Measurements from ENCODE around the gene CST9. TPM values are rescaled to one million over a fixed set of nuclear protein-coding genes. Genes with fewer than 3 reads are reported as not detected.
A peak's percentile ranks its signal among the peaks of the same experiment; 100 is the strongest.
"Not testable (repeated sequence)": the region's sequence is repeated elsewhere in the genome, so short reads cannot be mapped to it uniquely, and the experiment has no call there.

Gene CST9
- total RNA-seq, 2 experiments from 2014 or later, result not detected

GRCh38 chr20:23636182-23636907, 30.6 kb upstream of the CST9 start:
- H3K27ac Mint-ChIP-seq, result no peak overlapping the region
- intact Hi-C loops (cut with DNase I, micrococcal nuclease), result no loop called here
- TF ChIP-seq CTCF (IDR thresholded peaks at IDR 0.05), result no peak
- ATAC-seq (ENCODE audit: poor library complexity) (no peak), DNase-seq (no peak)
- ChIA-PET POLR2A (no interaction called here), CTCF (no interaction called here)
- H3K4me3 Mint-ChIP-seq, result peak overlapping the region; percentile 67
- Histone ChIP-seq H3K36me3 (ENCODE audit: insufficient read depth, low read length) (no peaks in the 10 kb centered on the region), H3K27ac (ENCODE audit: low read depth in 1 of 2, low read length in 2 of 2) (no peak overlapping the region), H3K27me3 (ENCODE audit: control insufficient read depth in 1 of 2, insufficient read depth in 2 of 2, low read length in 2 of 2) (peaks cover 3 to 9% of the 10 kb centered on the region in 2 experiments), H3K4me3 (ENCODE audit: low read length) (peak overlapping the region; percentile 35), H3K9me3 (ENCODE audit: control insufficient read depth in 1 of 2, insufficient read depth in 1 of 2, low read length in 2 of 2) (peaks cover 0 to 2% of the 10 kb centered on the region in 2 experiments), H3K4me1 (ENCODE audit: insufficient read depth, low read length) (no peaks in the 10 kb centered on the region)
- peaks cover 5% of the 10 kb centered on the region for H3K4me1 Mint-ChIP-seq (ENCODE audit: low read depth)
- H3K36me3 Mint-ChIP-seq (ENCODE audit: low read depth), result no peaks in the 10 kb centered on the region
- H3K27me3 Mint-ChIP-seq, result peaks cover 38% of the 10 kb centered on the region
- no peaks in the 10 kb centered on the region for H3K9me3 Mint-ChIP-seq

- H3K9me3 ChIP-seq (ENCODE audit: control insufficient read depth in 1 of 2, insufficient read depth in 1 of 2, low read length in 2 of 2); H3K4me1 Mint-ChIP-seq (ENCODE audit: low read depth); H3K27me3 ChIP-seq (ENCODE audit: control insufficient read depth in 1 of 2, insufficient read depth in 2 of 2, low read length in 2 of 2); H3K36me3 ChIP-seq (ENCODE audit: insufficient read depth, low read length); CTCF ChIA-PET; intact Hi-C loops (cut with DNase I, micrococcal nuclease); ATAC-seq (ENCODE audit: poor library complexity); DNase-seq; H3K4me1 ChIP-seq (ENCODE audit: insufficient read depth, low read length); H3K4me3 Mint-ChIP-seq; POLR2A ChIA-PET; H3K27ac ChIP-seq (ENCODE audit: low read depth in 1 of 2, low read length in 2 of 2); H3K9me3 Mint-ChIP-seq; H3K27ac Mint-ChIP-seq; H3K36me3 Mint-ChIP-seq (ENCODE audit: low read depth): not testable (repeated sequence)
- peaks cover 38% of the 10 kb centered on the region for H3K27me3 Mint-ChIP-seq
- peak overlapping the region; percentile 35 for H3K4me3 ChIP-seq (ENCODE audit: low read length)
Measured at GRCh38 chr20:23635768-23636090, 30.0 kb upstream of the CST9 start.

- no peak for DNase-seq
- H3K27ac Mint-ChIP-seq, result no peak overlapping the region
- peaks cover 0 to 2% of the 10 kb centered on the region in 2 experiments for H3K9me3 ChIP-seq (ENCODE audit: control insufficient read depth in 1 of 2, insufficient read depth in 1 of 2, low read length in 2 of 2)
- H3K36me3 Mint-ChIP-seq (ENCODE audit: low read depth), result no peaks in the 10 kb centered on the region
- CTCF ChIA-PET, result no interaction called here
- H3K27me3 ChIP-seq (ENCODE audit: control insufficient read depth in 1 of 2, insufficient read depth in 2 of 2, low read length in 2 of 2), result peaks cover 3 to 9% of the 10 kb centered on the region in 2 experiments
- no peak for ATAC-seq (ENCODE audit: poor library complexity)
- intact Hi-C loops (cut with DNase I, micrococcal nuclease), result no loop called here
- no peak overlapping the region for H3K4me3 ChIP-seq (ENCODE audit: low read length)
- H3K4me3 Mint-ChIP-seq, result no peak overlapping the region
- no peak for TF ChIP-seq CTCF (IDR thresholded peaks at IDR 0.05)
- H3K27ac ChIP-seq (ENCODE audit: low read depth in 1 of 2, low read length in 2 of 2), result no peak overlapping the region
- H3K9me3 Mint-ChIP-seq, result no peaks in the 10 kb centered on the region
- peaks cover 5% of the 10 kb centered on the region for H3K4me1 Mint-ChIP-seq (ENCODE audit: low read depth)
- POLR2A ChIA-PET, result interaction anchor here (0.6 kb wide), 1 partner anchor 1919 kb away, joined by 3 read pairs; no protein-coding TSS in a partner anchor
- H3K27me3 Mint-ChIP-seq, result peaks cover 38% of the 10 kb centered on the region
- H3K4me1 ChIP-seq (ENCODE audit: insufficient read depth, low read length), result no peaks in the 10 kb centered on the region
- H3K36me3 ChIP-seq (ENCODE audit: insufficient read depth, low read length), result no peaks in the 10 kb centered on the region
Measured at GRCh38 chr20:23634985-23635767, 29.5 kb upstream of the CST9 start.

Data from CD4-positive, alpha-beta T cell (primary cell).